ENCODE results near the gene PHACTR2.
A peak's percentile ranks its signal among the peaks of the same experiment; 100 is the strongest.

The PHACTR2 gene

DNA sequence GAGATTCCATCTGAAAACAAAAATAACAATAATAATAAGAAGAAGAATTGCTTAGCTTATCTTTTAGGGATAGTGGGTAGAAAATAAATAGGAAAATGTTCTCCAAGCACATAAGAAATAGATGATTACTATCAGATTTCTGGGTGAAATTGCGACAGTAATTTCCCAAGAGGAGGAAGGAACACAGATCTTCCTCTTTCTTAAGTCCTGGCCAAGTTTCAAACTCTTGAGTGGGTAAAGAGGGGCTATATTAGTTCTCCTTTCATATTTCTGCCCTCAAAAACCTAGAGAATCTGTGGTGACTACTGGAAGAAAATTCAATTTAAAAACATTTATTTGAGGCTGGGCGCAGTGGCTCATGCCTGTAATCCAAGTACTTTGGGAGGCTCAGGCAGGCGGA is 63.7 kb downstream of the PHACTR2 start:
- H3K4me3 ChIP-seq (ENCODE audit: extremely low read depth, insufficient read depth, low read length, poor library complexity, severe bottlenecking), result no peak overlapping the region
- WGBS, 2 experiments (ENCODE audit: insufficient coverage in 2 of 2), result 100% methylated on average over 2 of the region's 3 CpGs
- peaks cover 9% of the 10 kb centered on the region for H3K36me3 ChIP-seq (ENCODE audit: control insufficient read depth, insufficient read depth, low read length)
- no peak overlapping the region for H3K27ac ChIP-seq (ENCODE audit: low read depth, low read length, severe bottlenecking)
- no peaks in the 10 kb centered on the region for H3K9me3 ChIP-seq (ENCODE audit: control insufficient read depth, low read length)
- H3K4me1 ChIP-seq (ENCODE audit: control insufficient read depth, insufficient read depth, low read length, poor library complexity, severe bottlenecking), result peaks cover 33% of the 10 kb centered on the region

DNA sequence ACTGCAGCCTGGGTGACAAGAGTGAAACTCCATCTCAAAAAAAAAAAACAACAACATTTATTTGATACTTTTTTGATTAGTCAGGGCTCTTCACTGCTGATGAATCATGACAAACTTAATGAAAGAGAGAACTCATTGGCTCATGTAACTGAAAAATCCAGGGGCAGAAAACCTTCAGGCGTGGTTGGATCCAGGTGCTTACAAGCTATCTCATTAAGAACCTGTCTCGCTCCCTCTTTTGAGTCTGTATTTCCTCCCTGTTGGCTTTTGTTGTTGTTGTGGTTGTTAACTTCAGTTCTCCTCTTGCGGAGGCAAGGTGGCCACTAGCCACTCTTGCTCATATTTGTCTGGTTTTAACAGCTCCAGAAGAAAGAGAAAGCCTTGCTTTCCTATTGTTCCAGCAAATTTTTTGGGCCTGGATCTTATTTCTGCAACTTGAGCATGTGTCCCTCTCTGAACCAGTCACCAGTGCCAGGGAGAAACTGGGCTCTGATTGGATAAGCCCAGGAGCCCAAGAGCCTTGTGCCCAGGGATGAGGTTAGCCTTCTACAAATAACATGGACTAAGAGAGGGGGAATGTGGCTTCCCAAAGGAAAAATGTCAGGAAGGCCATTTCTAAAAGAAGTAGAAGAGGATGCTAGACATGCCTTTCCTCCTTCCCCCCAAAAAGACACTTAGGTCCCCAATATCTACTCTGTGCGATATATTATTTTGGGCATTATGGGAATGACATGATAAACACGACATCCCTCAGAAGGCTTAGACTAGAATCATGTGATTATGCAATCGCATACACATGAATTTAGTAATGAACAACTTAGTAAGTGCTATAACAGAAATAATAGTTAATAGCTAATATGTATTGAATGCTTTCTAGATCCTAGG is 64.5 kb downstream of the PHACTR2 start:
- H3K27ac ChIP-seq (ENCODE audit: low read depth, low read length, severe bottlenecking), result peak overlapping the region; percentile 89
- H3K9me3 ChIP-seq (ENCODE audit: control insufficient read depth, low read length), result no peaks in the 10 kb centered on the region
- H3K4me1 ChIP-seq (ENCODE audit: control insufficient read depth, insufficient read depth, low read length, poor library complexity, severe bottlenecking), result peaks cover 41% of the 10 kb centered on the region
- 80 to 83% methylated on average over 1 of the region's 6 CpGs for WGBS, 2 experiments (ENCODE audit: insufficient coverage in 2 of 2)
- peaks cover 9% of the 10 kb centered on the region for H3K36me3 ChIP-seq (ENCODE audit: control insufficient read depth, insufficient read depth, low read length)
- no peak overlapping the region for H3K4me3 ChIP-seq (ENCODE audit: extremely low read depth, insufficient read depth, low read length, poor library complexity, severe bottlenecking)

DNA sequence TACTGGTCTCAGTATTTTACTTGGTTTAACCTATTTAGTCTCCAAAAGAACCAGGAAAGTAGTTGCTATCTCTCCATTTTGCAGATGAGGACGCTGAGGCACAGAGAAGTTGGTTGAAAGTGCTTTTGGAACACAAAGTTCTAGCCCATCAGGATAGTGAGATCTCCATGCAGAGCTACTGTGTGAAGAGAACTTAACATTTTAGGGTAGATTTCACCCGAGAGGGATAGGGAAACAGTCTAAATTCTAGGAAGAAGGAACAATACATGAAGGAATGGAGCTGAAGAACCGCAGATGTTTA is 65.1 kb downstream of the PHACTR2 start:
- peak overlapping the region; percentile 89 for H3K27ac ChIP-seq (ENCODE audit: low read depth, low read length, severe bottlenecking)
- no peak overlapping the region for H3K4me3 ChIP-seq (ENCODE audit: extremely low read depth, insufficient read depth, low read length, poor library complexity, severe bottlenecking)
- peaks cover 46% of the 10 kb centered on the region for H3K4me1 ChIP-seq (ENCODE audit: control insufficient read depth, insufficient read depth, low read length, poor library complexity, severe bottlenecking)
- 78 to 94% methylated on average over 2 to 3 of the region's 3 CpGs for WGBS, 2 experiments (ENCODE audit: insufficient coverage in 2 of 2)
- H3K36me3 ChIP-seq (ENCODE audit: control insufficient read depth, insufficient read depth, low read length), result peaks cover 9% of the 10 kb centered on the region
- no peaks in the 10 kb centered on the region for H3K9me3 ChIP-seq (ENCODE audit: control insufficient read depth, low read length)

DNA sequence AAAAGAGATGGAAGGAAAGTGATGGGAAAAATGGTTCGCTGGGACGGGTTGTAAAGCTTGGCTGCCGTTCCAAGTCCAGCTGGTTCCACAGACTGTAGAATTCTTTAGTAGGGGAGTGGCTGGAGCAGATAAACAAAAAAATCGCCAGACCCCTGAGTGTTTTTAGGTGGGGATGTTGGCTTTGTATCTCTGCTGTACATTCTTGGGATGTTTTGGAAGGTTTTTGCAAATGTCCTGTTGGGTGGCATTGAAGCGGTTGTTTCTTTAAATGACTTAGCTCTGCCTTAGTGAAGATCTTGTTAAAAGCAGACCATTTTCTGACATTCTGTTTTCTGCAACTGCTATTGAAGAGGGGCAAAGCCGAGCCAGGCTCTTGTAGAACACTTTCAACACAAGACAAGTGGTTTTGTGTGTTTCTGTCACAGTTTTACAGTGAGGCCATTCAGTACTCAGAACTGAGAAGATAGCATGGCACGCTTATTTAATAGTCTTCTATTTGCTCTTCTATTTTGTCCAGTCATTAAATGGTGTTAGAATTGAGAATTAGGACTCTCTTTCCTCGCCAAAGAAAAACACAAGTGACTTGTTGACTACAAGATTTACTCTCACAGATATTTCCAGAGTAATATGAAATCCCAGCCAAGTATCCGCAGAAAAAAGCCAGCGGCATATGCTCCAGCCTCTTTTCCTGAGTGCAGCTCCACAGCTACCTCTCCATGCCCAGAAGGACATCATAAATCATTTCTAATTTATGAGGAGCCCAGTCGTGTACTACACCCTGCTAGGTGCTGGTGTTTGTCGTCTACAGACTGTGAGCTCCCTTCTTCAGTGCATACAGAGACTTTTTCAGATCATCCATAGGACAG is 65.8 kb downstream of the PHACTR2 start:
- Histone ChIP-seq H3K27ac (ENCODE audit: low read depth, low read length, severe bottlenecking) (peak overlapping the region; percentile 89), H3K4me1 (ENCODE audit: control insufficient read depth, insufficient read depth, low read length, poor library complexity, severe bottlenecking) (peaks cover 46% of the 10 kb centered on the region), H3K9me3 (ENCODE audit: control insufficient read depth, low read length) (no peaks in the 10 kb centered on the region), H3K4me3 (ENCODE audit: extremely low read depth, insufficient read depth, low read length, poor library complexity, severe bottlenecking) (no peak overlapping the region), H3K36me3 (ENCODE audit: control insufficient read depth, insufficient read depth, low read length) (peaks cover 9% of the 10 kb centered on the region)
- 60 to 68% methylated on average over 9 of the region's 12 CpGs for WGBS, 2 experiments (ENCODE audit: insufficient coverage in 2 of 2)

DNA sequence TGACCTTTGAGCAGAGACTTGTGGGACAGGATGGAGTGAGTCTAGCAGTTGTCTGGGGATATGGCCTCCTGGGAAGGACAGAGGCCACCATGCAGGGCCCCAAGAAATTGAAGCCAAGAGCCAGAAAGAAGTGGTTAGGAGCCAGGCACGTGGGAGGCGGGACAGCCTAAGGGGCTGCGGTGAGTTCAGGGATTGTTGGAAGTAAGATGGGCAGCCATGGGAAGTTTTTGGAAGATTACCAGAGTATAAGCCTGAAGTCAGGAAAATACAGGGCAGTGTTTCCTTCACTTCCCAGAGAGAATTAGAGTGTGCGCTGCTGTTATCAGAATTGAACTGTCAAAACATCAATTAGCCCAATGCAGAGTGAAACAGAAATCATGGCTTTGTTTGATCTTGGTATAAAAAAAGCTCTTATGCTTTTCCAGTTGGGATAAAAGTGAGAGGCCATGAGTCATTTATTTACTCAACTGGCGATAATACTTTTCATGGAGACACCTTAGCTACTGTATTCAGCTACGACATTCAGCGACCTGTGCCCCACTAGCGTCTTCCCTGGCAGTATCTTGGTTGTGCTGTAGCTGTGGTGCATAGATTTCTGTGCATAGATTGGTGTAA is 66.9 kb downstream of the PHACTR2 start:
- Histone ChIP-seq H3K4me3 (ENCODE audit: extremely low read depth, insufficient read depth, low read length, poor library complexity, severe bottlenecking) (no peak overlapping the region), H3K27ac (ENCODE audit: low read depth, low read length, severe bottlenecking) (peak overlapping the region; percentile 89), H3K4me1 (ENCODE audit: control insufficient read depth, insufficient read depth, low read length, poor library complexity, severe bottlenecking) (peaks cover 46% of the 10 kb centered on the region), H3K36me3 (ENCODE audit: control insufficient read depth, insufficient read depth, low read length) (peaks cover 8% of the 10 kb centered on the region), H3K9me3 (ENCODE audit: control insufficient read depth, low read length) (no peaks in the 10 kb centered on the region)
- WGBS, 2 experiments (ENCODE audit: insufficient coverage in 2 of 2), result 80 to 81% methylated on average over 3 to 7 of the region's 8 CpGs

DNA sequence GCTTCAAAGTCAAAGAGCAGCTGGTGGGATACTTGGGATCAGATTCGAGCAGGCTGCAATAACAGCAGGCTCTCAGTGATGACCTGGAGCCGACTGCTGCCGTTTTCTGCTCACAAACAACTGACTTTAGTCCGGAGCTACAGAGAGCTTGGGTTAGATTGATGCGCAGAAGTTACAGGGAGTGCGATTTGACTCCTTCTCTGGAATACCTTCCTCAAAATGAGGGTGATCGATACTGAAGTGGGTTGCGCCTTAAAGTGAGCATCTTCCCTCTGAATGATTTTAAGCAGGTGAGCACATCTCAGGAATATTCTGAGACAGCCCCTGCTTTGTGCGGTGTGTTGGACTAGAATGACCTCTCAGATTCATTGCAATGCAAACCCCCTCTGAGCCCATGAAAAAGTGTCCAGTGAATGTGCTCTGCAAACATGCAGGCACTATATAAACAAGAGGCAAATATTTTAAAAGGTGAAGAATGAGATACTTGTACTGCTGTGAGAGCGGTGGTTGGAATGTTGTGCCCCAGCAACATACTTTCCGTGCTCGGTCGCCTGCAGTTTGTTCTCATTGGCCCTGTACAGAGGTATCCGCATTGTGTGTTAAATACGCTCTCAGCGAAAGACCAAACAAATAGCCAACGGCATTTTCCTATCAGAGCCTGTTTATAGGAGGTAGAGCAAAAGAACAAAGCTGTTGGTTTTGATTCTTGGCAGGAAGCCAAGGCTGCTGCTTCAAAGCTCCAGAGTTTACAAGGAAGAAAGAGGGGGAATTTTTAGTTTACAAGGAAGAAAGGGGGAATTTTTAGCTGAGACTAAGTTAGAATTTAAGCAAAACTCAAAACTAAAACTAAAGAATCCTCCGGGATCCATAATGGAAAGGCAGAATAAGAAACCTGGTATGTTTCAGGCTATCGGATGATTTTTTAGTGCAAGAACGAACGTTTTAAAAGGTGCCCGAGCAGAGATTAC is 67.7 kb downstream of the PHACTR2 start:
- Histone ChIP-seq H3K4me3 (ENCODE audit: extremely low read depth, insufficient read depth, low read length, poor library complexity, severe bottlenecking) (no peak overlapping the region), H3K4me1 (ENCODE audit: control insufficient read depth, insufficient read depth, low read length, poor library complexity, severe bottlenecking) (peaks cover 46% of the 10 kb centered on the region), H3K9me3 (ENCODE audit: control insufficient read depth, low read length) (no peaks in the 10 kb centered on the region), H3K36me3 (ENCODE audit: control insufficient read depth, insufficient read depth, low read length) (peaks cover 3% of the 10 kb centered on the region), H3K27ac (ENCODE audit: low read depth, low read length, severe bottlenecking) (peak overlapping the region; percentile 82)
- 63 to 64% methylated on average over 22 of the region's 22 CpGs for WGBS, 2 experiments (ENCODE audit: insufficient coverage in 2 of 2)

DNA sequence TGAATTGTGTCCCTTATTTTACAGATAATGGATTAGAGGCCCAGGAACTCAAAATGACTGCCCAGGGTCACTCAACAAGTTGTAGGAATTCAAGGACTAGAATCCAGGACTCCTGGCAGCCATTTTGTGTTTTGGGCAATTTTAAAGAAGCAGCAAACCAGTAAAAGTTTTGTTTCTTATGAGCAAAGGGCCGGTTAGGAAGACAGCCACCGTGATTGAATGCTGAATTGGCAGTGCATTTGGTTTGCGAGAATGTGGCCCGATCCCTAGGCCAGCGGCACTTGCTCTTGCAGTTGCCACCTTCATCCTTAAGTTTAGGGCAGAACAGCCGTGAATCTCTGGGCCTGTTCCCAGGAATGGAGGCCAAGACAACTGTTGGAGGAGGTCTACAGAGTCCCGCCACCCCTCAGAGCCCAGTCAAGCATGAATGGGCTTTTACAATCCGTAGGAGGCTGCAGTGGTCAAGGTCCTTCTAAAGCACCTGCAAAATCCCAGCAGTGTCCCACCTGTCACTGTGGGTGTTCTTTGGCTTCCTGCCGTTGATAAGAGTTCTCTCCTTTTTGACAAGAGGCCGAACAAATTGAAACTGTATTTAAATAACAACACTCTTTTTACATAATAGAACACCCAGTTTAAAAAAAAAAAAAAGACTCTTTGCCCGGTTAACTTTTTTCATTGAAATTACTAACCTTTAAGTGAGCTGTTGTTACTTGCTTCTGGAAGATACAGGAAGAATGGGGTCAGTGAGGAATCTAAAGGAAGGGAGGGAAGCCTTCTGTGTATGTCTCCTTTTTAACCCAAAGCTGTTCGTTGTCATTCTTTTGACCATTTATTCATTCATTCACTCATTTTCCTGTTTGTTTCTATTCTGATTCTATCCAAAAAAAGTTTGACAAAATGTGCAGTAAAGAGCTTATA is 68.7 kb downstream of the PHACTR2 start:
- H3K4me3 ChIP-seq (ENCODE audit: extremely low read depth, insufficient read depth, low read length, poor library complexity, severe bottlenecking), result no peak overlapping the region
- peaks cover 3% of the 10 kb centered on the region for H3K36me3 ChIP-seq (ENCODE audit: control insufficient read depth, insufficient read depth, low read length)
- H3K4me1 ChIP-seq (ENCODE audit: control insufficient read depth, insufficient read depth, low read length, poor library complexity, severe bottlenecking), result peaks cover 46% of the 10 kb centered on the region
- WGBS, 2 experiments (ENCODE audit: insufficient coverage in 2 of 2), result 37 to 38% methylated on average over 7 to 10 of the region's 12 CpGs
- no peaks in the 10 kb centered on the region for H3K9me3 ChIP-seq (ENCODE audit: control insufficient read depth, low read length)
- H3K27ac ChIP-seq (ENCODE audit: low read depth, low read length, severe bottlenecking), result peak overlapping the region; percentile 82

DNA sequence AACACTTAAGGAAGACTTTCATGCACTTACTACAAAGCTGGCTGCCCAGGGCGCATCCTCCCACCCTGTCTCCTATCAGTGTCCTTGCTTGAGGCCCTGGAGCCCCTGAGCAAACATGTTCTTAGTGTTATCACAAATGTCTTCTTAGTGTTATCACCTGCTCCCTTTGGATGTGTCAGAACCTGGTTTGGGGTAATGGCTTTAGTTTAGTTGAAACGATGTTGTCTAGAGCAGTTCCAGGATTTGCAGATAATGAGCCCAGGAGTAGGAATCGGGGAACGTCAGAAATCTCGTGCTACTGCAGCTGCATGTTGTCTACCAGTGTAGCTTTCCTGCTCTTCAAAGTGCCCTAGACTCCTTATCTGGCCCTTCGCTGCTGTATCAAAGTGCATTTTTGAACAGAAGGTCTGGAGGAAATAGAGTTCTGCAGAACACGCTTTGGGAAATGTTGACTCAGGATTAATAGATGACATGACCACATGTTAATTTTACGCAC is 69.6 kb downstream of the PHACTR2 start:
- 65 to 71% methylated on average over 7 of the region's 8 CpGs for WGBS, 2 experiments (ENCODE audit: insufficient coverage in 2 of 2)
- no peaks in the 10 kb centered on the region for H3K9me3 ChIP-seq (ENCODE audit: control insufficient read depth, low read length)
- H3K36me3 ChIP-seq (ENCODE audit: control insufficient read depth, insufficient read depth, low read length), result no peaks in the 10 kb centered on the region
- H3K4me1 ChIP-seq (ENCODE audit: control insufficient read depth, insufficient read depth, low read length, poor library complexity, severe bottlenecking), result peaks cover 42% of the 10 kb centered on the region
- no peak overlapping the region for H3K4me3 ChIP-seq (ENCODE audit: extremely low read depth, insufficient read depth, low read length, poor library complexity, severe bottlenecking)
- H3K27ac ChIP-seq (ENCODE audit: low read depth, low read length, severe bottlenecking), result peak overlapping the region; percentile 46

DNA sequence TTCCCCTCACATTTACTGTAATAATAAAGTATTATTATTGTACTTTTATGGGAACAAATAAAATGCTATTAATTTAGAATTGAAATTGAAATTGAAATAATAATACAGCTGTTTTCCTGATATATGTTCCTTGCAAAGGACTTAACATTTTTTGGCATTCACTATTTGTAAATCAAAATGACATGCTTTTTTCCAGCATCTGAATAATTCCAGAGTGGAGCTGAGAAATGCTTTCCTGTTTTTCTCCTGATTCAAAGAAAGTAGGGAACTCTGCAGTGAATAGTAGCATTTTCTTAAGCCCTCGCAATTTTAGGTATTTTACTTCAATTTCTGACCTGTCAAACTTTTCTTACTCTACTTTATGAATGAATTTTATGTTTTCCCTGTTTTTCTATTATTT is 72.1 kb downstream of the PHACTR2 start:
- H3K4me3 ChIP-seq (ENCODE audit: extremely low read depth, insufficient read depth, low read length, poor library complexity, severe bottlenecking), result no peak overlapping the region
- WGBS, 2 experiments (ENCODE audit: insufficient coverage in 2 of 2), result no CpG with 5 or more reads among the region's 1 CpG
- no peaks in the 10 kb centered on the region for H3K9me3 ChIP-seq (ENCODE audit: control insufficient read depth, low read length)
- no peak overlapping the region for H3K27ac ChIP-seq (ENCODE audit: low read depth, low read length, severe bottlenecking)
- peaks cover 27% of the 10 kb centered on the region for H3K4me1 ChIP-seq (ENCODE audit: control insufficient read depth, insufficient read depth, low read length, poor library complexity, severe bottlenecking)
- peaks cover 16% of the 10 kb centered on the region for H3K36me3 ChIP-seq (ENCODE audit: control insufficient read depth, insufficient read depth, low read length)

All from mesodermal cell (in vitro differentiated cells).